GM06990 (cell line): ENCODE measurements around the gene POGZ.

Experiments used
- DNase-seq: peaks from one replicate; pipeline ENCODE4 v3.0.0-alpha.2; 2011; ENCODE audit not compliant: insufficient read length; ENCODE audit errors: extremely low read depth
- H3K27me3 ChIP-seq: replicated peaks from 2 replicates; pipeline ENCODE4 v1.6.0; 2011; ENCODE audit warnings: low read length; ENCODE audit not compliant: control insufficient read depth, insufficient read depth
- H3K36me3 ChIP-seq: 2 replicates; pipeline ENCODE4 v1.5.1; 2011; ENCODE audit warnings: low read length; ENCODE audit not compliant: control insufficient read depth, insufficient read depth
- H3K4me3 ChIP-seq: replicated peaks from 2 replicates; pipeline ENCODE4 v1.5.1; 2011; ENCODE audit warnings: low read depth, mild to moderate bottlenecking, control low read depth, low read length
- TF ChIP-seq, protein P1 (sequence below): IDR thresholded peaks from 2 replicates; pipeline ENCODE4 v1.5.1; 2011; ENCODE audit warnings: low read length, control low read depth, mild to moderate bottlenecking, inconsistent platforms; ENCODE audit not compliant: insufficient read depth, poor library complexity, severe bottlenecking

Gene POGZ

GRCh38 chr1:151475175-151475574, 15.9 kb upstream of the POGZ start:
- H3K36me3 ChIP-seq, result no peaks in the 10 kb centered on the region
- peak; percentile 78 for DNase-seq
- TF ChIP-seq, protein P1, sequence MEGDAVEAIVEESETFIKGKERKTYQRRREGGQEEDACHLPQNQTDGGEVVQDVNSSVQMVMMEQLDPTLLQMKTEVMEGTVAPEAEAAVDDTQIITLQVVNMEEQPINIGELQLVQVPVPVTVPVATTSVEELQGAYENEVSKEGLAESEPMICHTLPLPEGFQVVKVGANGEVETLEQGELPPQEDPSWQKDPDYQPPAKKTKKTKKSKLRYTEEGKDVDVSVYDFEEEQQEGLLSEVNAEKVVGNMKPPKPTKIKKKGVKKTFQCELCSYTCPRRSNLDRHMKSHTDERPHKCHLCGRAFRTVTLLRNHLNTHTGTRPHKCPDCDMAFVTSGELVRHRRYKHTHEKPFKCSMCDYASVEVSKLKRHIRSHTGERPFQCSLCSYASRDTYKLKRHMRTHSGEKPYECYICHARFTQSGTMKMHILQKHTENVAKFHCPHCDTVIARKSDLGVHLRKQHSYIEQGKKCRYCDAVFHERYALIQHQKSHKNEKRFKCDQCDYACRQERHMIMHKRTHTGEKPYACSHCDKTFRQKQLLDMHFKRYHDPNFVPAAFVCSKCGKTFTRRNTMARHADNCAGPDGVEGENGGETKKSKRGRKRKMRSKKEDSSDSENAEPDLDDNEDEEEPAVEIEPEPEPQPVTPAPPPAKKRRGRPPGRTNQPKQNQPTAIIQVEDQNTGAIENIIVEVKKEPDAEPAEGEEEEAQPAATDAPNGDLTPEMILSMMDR, result no peak
- H3K27me3 ChIP-seq, result no peaks in the 10 kb centered on the region
- no peak overlapping the region for H3K4me3 ChIP-seq

DNA sequence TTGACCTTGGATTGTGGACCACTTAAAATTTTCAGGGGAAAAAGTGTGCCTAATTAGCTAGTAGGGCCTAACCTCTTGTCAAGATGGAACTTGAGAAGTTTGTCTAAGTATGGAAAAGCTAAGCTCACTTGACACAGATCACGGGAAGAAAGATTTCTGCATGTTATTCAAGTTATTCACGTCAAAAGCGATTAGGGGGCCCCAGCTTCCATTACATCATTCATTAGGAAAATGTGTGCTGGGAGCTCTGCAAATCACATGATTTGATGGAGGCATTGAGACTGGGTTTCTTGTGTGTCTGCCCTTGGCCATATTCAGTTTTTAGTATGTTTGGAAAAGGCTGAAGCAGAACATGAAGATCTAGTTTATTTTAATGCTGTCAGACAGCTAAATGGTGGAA, 15.5 kb upstream of the POGZ start:
- no peak for DNase-seq
- Histone ChIP-seq H3K4me3 (no peak overlapping the region), H3K27me3 (no peaks in the 10 kb centered on the region), H3K36me3 (no peaks in the 10 kb centered on the region)
- TF ChIP-seq, protein P1, result no peak

DNA sequence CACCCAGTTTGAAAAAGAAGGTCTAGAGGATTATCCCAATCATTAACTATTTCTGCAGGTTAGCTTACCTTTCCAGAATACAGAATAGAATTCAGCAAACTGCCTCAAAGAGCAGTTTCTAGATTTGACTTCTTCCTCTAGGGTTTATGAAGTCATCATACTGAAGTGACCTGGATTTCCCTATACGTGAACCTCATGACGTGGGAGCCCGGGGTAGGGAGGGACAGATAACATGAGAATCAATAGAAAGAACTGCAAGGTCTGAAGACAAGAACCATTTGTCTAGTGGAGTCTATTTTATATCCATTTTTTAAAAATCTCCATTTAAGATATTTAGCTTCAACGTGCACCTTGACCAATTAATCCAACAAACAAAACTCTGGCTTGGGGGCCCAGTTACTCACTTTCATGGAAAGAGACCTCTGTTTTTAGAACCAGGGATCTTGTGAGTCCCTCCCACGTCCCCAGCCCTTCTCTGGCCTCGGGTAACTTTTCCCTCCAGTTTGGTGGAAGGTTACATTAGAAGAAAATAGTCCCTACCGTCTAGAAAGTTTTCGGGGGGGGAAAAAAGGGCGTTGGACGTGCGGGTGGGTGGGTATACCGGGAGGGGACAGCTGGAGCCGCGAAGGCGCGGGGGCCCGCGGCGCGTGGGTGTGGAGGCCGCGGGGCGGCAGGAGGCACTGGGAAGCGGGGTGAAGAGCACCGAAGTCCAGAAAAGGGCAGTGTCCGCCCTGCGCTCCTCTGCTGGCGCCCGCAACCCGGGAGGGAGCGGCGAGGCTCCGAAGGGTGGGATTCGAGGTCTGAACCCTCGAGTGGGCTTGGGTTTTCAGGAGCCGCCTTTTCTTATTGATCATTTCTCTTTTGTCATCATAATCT, 13.8 kb upstream of the POGZ start:
- TF ChIP-seq, protein P1, result no peak
- DNase-seq, result peak; percentile 80
- Histone ChIP-seq H3K27me3 (no peaks in the 10 kb centered on the region), H3K36me3 (no peaks in the 10 kb centered on the region), H3K4me3 (peak overlapping the region; percentile 58)

DNA sequence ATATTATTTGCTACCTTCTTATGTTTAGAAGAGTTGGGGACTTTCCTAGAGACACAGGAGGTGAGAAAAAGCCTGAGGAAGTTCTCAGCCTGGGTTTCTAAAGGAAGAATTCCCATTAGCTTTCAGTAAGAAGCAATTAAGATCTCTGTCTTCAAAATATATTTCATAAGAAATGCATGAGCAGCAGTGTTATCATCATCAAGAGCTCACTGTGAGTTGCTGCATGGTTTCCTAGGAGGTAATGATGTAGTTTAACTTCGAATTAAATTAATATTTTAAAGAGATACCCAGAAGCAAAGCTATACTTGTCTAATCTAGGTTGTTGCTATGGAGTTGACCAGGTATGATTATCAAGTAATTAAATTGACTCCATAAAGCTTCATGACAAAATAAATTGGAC, 5.7 kb upstream of the POGZ start:
- TF ChIP-seq, protein P1, result no peak
- Histone ChIP-seq H3K4me3 (no peak overlapping the region), H3K27me3 (no peaks in the 10 kb centered on the region), H3K36me3 (no peaks in the 10 kb centered on the region)
- DNase-seq, result no peak

- TF ChIP-seq, protein P1, result no peak
- Histone ChIP-seq H3K4me3 (no peak overlapping the region), H3K36me3 (no peaks in the 10 kb centered on the region), H3K27me3 (no peaks in the 10 kb centered on the region)
- no peak for DNase-seq
Observed at GRCh38 chr1:151461694-151462093, 2.4 kb upstream of the POGZ start.
